GM18907 (cell line): ENCODE results near the gene MX1.

Experiments used
- ATAC-seq: cut with Tn5 transposase; IDR thresholded peaks from one replicate; pipeline ENCODE4 v1.9.1; 2021; ENCODE audit warnings: mild to moderate bottlenecking, moderate library complexity; ENCODE audit not compliant: unreplicated experiment

The MX1 gene

DNA sequence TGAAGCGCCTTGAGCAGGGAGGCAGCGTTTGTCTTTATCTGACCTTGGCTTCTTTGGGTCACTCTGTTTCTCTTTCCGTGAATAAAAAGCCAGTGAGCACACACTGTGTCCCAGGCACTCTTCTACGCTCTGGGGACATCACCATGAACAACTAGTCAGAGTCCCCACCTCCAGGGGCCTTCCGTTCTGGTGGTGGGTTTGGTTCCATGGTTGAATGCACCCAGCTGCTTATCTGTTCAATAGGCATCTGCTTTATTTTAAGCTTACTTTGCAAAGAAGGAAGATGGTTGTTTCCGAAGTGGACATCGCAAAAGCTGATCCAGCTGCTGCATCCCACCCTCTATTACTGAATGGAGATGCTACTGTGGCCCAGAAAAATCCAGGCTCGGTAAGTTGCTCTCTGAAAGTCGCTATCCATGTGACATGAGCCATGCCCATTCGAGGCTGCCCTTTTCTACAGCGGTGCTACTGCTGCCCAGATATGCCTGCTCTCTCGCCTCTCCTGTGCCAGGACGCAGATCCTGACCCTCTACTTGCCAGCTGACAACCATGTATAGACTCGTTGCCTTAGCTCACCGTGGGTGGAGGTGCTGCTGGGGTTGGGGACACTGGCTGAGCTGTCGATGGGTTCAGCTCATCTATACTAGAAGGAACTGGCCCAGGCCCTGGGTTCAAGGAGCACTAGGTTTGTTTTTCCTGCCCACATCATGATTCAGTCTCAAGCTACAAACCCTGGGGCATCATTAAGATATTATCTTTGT, 5.9 kb downstream of the MX1 start:
- ATAC-seq = peak; percentile 84

DNA sequence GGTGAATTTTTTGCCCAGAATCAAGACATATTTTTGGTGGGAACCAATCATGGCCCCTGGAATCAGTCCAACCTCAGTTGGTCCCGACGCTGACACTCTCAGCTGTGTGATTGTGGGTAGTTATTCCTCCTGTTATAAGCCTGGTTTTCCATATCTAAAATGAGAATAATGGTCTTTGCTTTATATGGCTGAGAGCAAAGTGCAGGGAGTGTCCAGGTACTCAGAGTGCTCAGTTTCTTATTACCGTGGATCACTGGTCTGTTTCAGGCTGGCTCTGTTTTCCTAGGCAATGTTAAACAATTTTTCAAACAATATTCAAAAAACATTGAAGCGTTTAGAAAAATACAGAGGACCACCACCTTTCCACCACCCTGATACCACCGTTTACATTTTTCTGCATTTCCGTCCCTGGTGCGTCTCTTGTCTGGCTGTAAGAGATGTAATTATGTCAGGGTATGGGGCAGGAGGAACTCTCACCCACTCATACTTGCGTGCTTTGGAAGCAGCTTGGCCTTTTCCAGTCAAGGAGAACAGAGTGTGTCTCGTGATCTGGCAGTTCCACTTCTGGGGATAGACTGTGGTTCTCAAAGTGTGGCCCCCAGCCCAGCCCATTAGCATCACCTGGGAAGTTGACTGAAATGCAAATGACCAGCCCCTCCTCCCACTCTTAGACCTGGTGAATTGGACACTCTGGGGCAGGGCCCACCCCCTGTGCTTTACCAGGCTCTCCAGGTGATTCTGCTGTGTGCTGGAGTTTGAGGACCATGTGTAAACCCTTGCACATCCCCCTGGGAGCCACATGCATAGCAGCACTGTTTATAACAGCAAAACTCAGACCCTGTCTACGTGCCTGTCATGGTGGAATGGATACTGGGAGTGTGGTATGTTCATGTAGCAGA, 6.8 kb downstream of the MX1 start:
- no peak for ATAC-seq

DNA sequence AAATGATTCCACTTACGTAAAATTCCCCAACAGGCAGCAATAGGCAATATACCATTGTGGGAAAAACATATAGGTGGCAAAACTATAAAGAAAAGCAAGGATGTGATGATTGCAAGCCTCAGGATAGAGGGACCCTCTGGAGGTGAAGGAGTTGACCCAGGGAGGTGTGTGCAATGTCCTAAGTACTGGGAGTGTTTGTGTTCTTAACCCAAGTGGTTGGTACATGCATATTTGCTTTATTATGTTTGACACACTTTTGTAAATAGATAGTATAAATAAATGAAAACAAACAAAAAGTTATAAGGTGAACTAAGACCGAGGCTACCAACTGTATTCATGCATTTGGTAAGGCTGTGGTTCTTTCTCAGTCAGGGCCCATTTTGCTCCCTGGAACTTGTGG, 7.5 kb downstream of the MX1 start:
- no peak for ATAC-seq

DNA sequence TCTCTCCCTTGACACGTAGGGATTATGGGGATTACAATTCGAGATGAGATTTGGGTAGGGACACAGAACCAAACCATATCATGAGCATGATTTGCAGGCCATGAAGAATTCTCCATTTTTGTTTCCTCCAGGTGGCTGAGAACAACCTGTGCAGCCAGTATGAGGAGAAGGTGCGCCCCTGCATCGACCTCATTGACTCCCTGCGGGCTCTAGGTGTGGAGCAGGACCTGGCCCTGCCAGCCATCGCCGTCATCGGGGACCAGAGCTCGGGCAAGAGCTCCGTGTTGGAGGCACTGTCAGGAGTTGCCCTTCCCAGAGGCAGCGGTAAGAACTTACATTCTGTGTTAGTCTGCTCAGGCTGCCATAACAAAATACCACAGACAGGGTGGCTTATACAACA, 9.7 kb downstream of the MX1 start:
- no peak for ATAC-seq

DNA sequence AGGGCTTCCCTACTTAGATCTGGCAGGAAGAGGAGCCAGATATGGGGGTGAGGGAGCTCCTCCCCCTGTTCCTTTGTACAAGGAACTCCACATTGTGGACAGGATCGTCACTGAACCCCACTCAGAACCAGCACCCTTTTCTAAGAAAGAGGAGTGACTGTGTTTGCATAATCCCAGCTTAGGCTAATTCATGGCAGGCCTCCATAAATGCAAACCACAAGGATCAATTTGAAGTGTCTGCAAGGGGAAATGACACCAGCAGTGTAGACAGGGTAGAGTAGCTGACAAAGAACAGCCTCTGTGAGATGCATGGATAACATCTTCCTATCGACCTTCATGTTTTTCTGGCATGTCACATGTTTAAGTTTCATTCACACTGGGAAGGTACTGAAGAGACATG, 11.7 kb downstream of the MX1 start:
- no peak for ATAC-seq

DNA sequence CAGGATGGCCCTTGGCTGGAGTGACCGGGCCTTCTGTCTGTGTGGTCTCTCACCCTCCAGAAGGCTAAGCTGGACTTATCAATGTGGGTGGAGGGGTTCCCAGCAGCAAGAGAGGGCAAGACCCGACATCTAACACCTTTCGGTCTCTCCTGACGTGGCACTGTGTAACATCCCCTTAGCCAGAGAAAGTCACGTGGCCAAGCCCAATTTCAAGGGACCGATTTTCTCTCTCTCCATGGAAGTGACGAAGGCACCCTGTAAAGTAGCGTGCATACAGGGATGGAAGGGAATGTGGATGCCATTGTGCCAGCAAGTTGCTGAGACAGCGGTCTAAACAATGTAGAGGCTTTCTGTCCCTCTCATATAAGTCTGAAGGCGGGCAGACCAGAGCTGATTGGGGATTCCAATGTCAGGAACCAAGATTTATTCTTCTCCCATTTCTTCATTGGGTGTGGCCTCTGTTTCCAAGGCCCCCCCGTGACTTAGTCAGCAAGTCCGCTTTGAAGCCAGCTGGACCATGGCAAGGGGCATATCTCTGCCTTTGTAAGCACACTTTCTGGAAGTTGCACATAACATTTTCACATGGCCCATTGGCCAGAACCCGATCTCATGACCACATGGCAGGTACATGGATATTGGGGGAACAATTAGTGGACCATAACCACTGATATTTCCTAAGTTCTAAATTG, 12.5 kb downstream of the MX1 start:
- no peak for ATAC-seq

DNA sequence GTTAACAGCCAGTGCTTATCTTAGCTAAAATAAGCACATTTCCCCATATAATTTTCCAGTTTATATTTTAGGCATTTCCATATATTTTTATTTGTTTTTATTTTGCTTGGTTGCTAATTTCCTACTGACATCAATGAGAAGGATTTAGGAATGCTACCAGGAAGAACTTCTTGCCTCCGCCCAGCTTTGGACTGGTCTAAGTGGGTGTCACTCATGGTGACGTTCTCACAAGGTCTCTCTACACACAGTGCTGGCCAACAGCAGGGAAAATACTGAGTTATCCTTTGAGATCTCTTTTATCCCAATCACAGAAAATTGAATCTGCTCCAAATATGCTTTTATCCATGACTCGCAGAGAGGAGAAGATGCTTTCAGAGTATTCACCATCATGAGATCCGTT, 13.2 kb downstream of the MX1 start:
- ATAC-seq = no peak

DNA sequence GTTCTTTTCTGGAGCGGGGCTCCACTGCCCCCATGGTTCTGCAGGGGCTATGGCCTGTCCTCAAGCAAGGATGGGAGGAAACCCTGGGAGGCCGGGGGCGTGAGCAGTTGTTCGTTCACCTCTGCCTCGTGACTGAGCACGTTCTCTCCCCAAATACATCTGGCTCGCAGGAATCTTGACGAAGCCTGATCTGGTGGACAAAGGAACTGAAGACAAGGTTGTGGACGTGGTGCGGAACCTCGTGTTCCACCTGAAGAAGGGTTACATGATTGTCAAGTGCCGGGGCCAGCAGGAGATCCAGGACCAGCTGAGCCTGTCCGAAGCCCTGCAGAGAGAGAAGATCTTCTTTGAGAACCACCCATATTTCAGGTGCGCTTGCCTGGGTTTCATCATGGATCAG, 15.5 kb downstream of the MX1 start:
- no peak for ATAC-seq

DNA sequence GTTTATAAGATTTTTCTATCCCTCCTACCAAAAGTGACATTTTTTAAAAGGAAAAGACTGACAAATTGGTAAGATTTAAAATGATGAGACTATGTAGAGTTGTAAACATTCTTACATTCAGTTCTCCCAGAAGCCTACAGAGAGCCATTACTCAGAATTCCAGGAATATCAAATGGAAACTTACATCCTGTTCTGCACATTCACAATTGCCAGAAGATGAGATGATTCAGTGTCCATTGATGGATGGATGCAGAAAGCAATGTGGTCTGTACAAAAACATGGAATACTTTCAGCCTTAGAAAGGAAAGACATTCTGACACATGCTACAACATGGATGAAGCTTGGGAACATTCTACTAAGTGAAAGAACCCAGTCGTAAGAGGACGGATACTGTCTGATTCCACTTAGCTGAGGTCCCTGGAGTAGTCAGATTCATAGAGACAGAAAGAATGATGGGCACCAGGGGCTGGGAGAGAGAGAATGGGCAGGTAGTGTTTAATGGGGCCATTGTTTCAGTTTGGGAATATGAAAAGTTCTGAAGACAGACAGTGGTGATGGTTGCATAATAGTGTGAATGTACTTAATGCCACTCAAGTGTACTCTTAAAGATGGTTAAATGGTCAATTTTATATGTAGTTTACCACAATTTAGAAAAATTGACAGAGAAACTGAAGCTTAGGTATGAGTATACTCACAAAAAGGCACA, 16.6 kb downstream of the MX1 start:
- no peak for ATAC-seq

DNA sequence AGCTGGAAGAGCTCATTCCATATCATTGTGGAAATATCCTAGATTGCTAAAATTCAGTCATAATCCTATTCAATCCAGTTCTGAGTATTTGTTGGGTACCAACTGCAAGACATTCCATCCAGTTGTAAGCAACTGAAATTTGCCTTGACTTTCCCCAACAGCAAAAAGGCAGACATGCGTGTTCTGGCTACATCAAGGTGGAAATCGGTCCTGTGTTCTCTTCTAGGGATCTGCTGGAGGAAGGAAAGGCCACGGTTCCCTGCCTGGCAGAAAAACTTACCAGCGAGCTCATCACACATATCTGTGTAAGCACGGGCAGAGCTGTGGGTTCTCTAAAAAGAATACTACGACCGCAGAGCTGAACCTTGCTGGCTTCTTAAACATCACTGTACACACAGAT, 17.5 kb downstream of the MX1 start:
- no peak for ATAC-seq

DNA sequence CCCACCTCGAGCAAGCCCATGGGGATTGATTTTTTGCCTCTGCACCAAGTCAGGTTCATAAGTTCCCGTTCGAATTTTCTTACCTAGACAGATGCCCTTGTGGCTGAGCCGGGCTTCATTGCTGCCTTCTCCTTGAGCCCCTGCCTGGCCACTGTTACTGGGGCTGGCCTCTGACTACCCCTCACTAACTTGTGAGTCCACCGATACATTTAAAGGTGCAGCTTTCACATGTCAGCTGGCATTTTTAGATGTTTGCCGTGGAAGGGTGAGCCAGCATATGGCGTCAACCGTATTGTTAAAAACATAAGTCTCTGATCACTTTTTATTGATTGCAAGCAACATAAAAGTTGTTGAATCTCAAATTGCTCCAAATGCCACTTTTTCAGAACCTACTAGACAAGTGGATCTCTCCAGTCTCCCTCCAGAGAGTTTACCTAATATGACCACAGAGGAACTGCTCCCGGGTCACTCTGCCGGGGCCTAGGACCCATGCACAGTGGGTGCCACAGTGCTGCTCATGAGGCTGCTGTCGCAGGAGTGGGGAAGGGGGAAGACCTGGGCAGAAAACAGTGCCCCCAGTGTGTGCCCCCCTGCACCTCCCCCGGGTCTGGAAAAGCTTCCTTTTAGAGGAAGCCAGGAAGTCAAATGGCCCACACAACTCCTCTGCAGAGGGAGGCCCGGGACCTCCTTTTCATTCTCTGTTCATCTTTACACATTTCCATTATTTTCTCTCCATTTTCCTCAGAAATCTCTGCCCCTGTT, 18.8 kb downstream of the MX1 start:
- ATAC-seq = no peak

DNA sequence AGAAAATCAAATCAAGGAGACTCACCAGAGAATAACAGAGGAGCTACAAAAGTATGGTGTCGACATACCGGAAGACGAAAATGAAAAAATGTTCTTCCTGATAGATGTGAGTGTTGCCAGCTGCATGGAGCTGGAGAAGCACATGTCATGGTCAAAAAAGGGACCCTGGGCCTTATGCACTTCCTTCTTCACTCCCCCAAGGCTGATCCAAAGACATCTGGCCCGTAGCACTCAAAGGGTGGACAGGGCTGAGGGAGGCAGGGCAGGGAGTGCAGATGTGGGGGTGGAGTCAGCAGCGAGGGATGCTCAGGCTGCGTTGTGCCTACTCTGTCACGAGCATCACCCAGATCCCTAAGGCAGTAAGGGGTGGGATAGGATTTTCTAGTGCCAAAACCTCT, 19.4 kb downstream of the MX1 start:
- ATAC-seq = no peak

DNA sequence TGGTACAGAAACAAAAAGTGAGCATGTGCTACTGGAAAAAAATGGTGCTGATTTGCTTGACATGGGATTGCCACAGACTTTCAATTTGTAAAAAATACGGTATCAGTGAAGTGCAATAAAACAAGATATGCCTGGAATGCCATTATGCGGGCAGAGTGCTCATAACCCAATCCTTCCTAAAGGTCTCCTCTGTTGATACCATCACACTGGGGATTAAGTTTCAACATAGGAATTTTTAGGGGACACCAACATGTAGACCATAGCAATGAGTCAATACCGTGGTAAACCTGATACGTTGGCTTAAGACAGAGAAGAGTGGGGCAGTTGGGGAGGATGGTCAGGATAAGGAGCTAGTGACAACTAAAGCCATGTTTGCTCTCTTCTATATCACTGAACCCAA, 20.5 kb downstream of the MX1 start:
- ATAC-seq = no peak

DNA sequence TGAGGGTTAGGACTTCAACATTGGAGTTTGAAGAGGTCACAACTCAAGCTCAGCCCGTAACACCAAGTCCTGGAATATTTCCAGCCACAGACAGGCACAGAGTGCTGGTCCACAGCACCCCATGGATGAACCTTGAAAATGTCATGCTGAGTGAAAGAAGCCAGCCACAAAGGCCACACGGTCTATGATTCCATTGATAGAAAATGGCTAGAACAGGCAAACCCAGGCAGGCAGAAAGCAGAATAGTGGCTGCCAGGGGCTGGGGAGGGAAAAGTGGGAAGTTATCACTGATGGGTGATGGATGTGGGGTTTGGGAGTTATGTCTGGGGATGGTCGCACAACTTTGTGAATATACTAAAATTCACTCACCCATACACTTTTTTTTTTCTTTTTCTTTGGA, 21.3 kb downstream of the MX1 start:
- ATAC-seq = no peak

DNA sequence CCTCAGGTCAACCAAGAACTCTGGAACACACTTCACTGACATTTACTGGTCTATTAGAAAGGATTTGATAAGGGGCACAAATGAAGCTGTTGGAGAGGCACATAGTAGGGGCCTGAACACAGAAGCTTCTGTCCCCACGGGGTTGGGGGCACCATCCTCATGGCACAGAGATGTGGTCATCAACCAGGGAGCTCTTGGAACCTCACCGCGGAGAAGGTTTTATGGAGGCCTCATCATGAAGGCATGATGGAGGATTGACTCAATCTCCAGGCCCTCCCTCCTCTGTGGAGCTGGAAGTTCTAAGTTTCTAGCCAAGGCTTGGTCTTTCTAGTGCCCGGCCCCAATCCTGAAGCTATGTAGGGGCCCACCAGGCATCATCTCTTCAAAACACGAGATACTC, 23.6 kb downstream of the MX1 start:
- no peak for ATAC-seq

DNA sequence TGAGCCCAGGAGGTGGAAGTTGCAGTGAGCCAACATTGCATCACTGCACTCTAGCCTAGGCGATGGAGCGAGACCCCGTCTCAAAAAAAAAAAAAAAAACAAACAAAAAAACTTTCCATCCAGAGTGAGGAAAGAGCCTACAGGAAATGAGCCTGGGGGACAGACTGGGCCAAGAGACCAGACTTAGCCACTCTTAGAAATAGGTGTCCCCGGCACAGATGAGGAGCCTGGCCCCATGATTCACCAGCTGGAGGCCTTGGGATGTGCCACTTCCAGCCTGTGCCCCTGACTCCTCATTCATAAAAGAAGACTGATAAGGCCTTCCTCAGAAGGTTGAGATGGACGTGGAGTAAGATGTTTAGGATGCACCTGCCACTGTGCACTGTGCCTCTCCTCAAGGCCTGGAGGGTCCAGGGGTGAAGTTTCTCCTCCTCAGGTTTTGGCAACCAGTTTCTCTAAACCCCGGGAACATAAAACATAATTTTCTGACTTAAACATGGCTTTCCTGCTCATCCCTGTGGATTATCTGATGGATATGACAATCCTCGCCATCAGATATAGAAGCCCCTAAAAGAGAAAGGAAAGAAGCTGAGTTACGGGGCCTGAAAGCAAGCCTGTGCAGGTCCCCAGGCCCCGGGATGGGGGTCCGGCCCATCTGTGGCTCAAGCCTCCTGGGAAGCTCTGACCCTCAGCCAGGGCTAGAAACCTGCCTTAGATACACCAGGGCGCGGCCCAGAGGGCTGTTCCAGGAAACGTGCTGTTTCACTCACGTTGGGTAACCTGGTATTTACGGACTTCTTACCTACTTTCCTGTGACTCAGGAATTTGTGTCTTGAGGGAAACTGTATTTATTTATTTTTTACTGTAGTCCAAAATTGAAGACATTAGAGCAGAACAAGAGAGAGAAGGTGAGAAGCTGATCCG, 26.0 kb downstream of the MX1 start:
- ATAC-seq = no peak

DNA sequence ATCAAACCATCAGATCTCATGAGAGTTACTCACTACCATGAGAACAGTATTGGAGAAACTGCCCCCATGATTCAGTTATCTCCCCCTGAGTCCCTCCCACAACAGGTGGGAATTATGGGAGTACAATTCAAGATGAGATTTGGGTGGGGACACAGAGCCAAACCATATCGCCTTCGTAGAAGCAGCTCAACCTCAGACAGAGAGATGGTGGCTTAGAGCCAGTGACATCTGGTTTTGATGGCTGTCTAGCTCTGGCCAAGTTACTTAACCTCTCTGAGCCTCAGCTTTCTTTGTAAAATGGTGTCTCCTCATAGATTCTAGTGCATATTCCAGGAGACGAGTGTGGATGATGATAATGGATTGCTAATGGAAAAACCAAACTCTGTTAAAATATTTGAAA, 27.2 kb downstream of the MX1 start:
- ATAC-seq = no peak

DNA sequence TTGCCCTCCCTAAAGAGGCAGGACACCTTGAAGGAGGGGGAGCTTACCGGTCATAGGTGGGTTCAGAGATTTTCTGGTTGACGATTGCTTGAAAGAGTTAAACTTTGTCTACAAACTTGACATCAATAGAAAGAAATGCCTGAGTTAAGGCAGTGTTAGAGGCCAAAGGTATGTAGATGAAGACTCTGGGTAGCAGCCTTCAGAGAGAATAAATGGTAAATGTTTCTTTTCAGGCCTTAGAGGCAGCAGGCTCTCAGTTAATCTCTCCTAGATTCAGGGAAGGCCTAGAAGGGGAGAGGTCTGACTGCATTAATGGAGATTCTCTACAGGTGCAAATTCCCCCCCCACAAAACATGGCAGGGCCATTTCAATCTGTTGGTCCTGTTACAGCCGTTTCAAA, 27.7 kb downstream of the MX1 start:
- ATAC-seq = no peak

DNA sequence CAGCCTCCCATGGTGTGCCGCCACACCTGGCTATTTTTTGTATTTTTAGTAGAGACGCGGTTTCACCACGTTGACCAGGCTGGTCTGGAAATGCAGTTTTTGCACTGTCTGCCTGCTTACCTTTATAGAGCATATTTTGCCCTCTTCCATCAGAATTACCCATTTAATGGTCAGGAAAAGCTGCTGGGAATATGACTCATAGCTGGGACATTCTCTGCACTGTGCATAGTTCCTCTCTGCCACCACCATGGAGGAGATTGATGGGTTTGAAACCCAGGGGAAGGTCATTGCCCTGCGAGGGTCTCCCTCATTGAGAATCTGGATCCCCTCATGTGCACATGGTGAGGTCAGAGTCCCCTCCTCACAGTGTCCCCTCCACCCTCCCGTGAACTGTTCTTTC, 32.1 kb downstream of the MX1 start:
- no peak for ATAC-seq
